GM21825 (cell line): ENCODE data around the gene CHST3.
"Not testable (repeated sequence)": the region's sequence is repeated elsewhere in the genome, so short reads cannot be mapped to it uniquely, and the experiment has no call there.

Experiments
- ATAC-seq: cut with Tn5 transposase; IDR thresholded peaks from one replicate; pipeline ENCODE4 v1.9.1; 2021; ENCODE audit warnings: mild to moderate bottlenecking, moderate library complexity; ENCODE audit not compliant: unreplicated experiment

Gene CHST3

GRCh38 chr10:71964098-71964742 lies at the start of gene CHST3:
Gene CHST3, plus strand, starts transcription at chr10:71964395. Its CDS starts 41,448 bp downstream, at chr10:72005843.
- ATAC-seq: no peak

GRCh38 chr10:71916827-71917226 lies 47.4 kb upstream of the CHST3 start:
- no peak for ATAC-seq

GRCh38 chr10:71918992-71919391 lies 45.2 kb upstream of the CHST3 start:
- ATAC-seq: no peak

- not testable (repeated sequence) for ATAC-seq
Observed at GRCh38 chr10:71919956-71920539, 44.1 kb upstream of the CHST3 start.

- ATAC-seq: no peak
Observed at GRCh38 chr10:71920540-71921323, 43.5 kb upstream of the CHST3 start.

- no peak for ATAC-seq
Observed at GRCh38 chr10:71921324-71922027, 42.7 kb upstream of the CHST3 start.

GRCh38 chr10:71923138-71923692 lies 41.0 kb upstream of the CHST3 start:
- no peak for ATAC-seq

GRCh38 chr10:71924771-71925170 lies 39.4 kb upstream of the CHST3 start:
- no peak for ATAC-seq

- ATAC-seq: no peak
Observed at GRCh38 chr10:71927159-71927558, 37.0 kb upstream of the CHST3 start.

- no peak for ATAC-seq
Observed at GRCh38 chr10:71927776-71928592, 36.2 kb upstream of the CHST3 start.

GRCh38 chr10:71931295-71931694 lies 32.9 kb upstream of the CHST3 start:
- ATAC-seq: no peak

- no peak for ATAC-seq
Observed at GRCh38 chr10:71933651-71934050, 30.5 kb upstream of the CHST3 start.

GRCh38 chr10:71938211-71938610 lies 26.0 kb upstream of the CHST3 start:
- ATAC-seq: no peak

GRCh38 chr10:71939304-71939703 lies 24.9 kb upstream of the CHST3 start:
- no peak for ATAC-seq

GRCh38 chr10:71939861-71940474 lies 24.2 kb upstream of the CHST3 start:
- ATAC-seq: no peak

GRCh38 chr10:71940752-71941151 lies 23.4 kb upstream of the CHST3 start:
- ATAC-seq: no peak

- ATAC-seq: no peak
Observed at GRCh38 chr10:71941318-71941717, 22.9 kb upstream of the CHST3 start.

GRCh38 chr10:71945819-71946474 lies 18.2 kb upstream of the CHST3 start:
- ATAC-seq: no peak

GRCh38 chr10:71946700-71947099 lies 17.5 kb upstream of the CHST3 start:
- no peak for ATAC-seq
